Esophagus squamous epithelium (tissue), 5 donors: ENCODE data around the gene UVRAG. TPM values are rescaled to one million over a fixed set of nuclear protein-coding genes. Genes with fewer than 3 reads are reported as not detected.

Experiments
- DNase-seq: peaks from one replicate; lab custom pipeline; 2025; lab: John Stamatoyannopoulos, UW
- H3K27ac ChIP-seq, 4 donors: fragments of 200-600 bp; sonication (generic); one replicate each; pipeline ENCODE4 v1.5.1; 2016 to 2019; ENCODE audit warnings: mild to moderate bottlenecking in 1 of 4
- H3K27me3 ChIP-seq, 4 donors: fragments of 200-600 bp; sonication (generic); 1 replicate in 3 of 4; 2 replicates in 1 of 4; pipeline versions ENCODE4 v1.5.1 to v1.6.0; 2017 to 2021; ENCODE audit warnings: antibody characterized with exemption in 1 of 4
- H3K36me3 ChIP-seq, 3 donors: fragments of 200-600 bp; sonication (generic); one replicate each; pipeline ENCODE4 v1.5.1; 2016 to 2019
- H3K4me1 ChIP-seq, 3 donors: fragments of 200-600 bp; sonication (generic); one replicate each; pipeline ENCODE4 v1.5.1; 2017 to 2019
- H3K4me3 ChIP-seq, 4 donors: fragments of 200-600 bp; sonication (generic); 1 replicate in 3 of 4; 2 replicates in 1 of 4; pipeline ENCODE4 v1.5.1; 2016 to 2019; ENCODE audit warnings: mild to moderate bottlenecking in 2 of 4, moderate library complexity in 1 of 4
- H3K9me3 ChIP-seq, 3 donors: fragments of 200-600 bp; sonication (generic); one replicate each; pipeline ENCODE4 v1.5.1; 2016 to 2019
- POLR2A ChIP-seq, 4 donors: fragments of 450-650 bp; IDR thresholded peaks; one replicate each; pipeline ENCODE4 v1.6.1; 2017; ENCODE audit warnings: antibody characterized with exemption in 4 of 4, mild to moderate bottlenecking in 4 of 4, moderate library complexity in 3 of 4
- WGBS, 2 donors: methylation state at CpG; one replicate each; pipeline ENCODE4 v1.1.5; 2018; 5-methylcytosine and 5-hydroxymethylcytosine counted together
- intact Hi-C: fragments of 100-400 bp; cut with DNase I; formaldehyde crosslinking; loops from one replicate; pipeline ENCODE4 v1.15.0; 2022
- total RNA-seq, 4 donors: library from RNA; depleted of rRNA; stranded (reverse); fragments of >200 nt; gene quantifications; one replicate each; pipeline ENCODE4 v1.1.0, GENCODE V29; 2016
- TF ChIP-seq, protein P1 (sequence below), 6 experiments: fragments of 450-650 bp in 4 of 6; fragments of 200-600 bp in 2 of 6; sonication (generic) in 2 of 6; IDR thresholded peaks; one replicate each; pipeline ENCODE4 v1.5.1; 2016 to 2019; ENCODE audit warnings: antibody characterized with exemption in 6 of 6, mild to moderate bottlenecking in 4 of 6, moderate library complexity in 4 of 6
- donor health status: DM: yes; HTN: yes; CAD: no.

UVRAG gene
- total RNA-seq, 4 donors from 2014 or later = 3.5 to 15.4 (median 8.5) TPM

DNA sequence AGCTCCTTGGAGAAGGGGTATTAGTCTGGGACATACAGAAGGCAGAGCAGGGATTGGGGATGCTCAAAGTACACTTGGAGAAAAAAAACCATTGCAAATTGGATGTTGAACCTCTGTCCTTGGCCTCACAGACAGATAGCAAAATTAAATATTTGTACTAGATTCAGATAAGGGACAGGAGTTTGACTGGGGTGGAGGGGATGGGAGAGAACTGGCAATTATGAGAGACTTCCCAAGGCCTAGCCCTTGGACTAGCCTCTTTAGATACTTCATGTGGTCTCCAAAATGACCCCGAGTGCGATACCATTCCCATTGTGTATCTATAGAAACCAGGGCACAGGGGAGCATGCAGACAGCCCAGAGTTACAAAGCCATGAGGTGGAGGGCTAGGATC lies 30.9 kb upstream of the UVRAG start:
- Histone ChIP-seq H3K4me3 (no peak overlapping the region), H3K36me3 (no peaks in the 10 kb centered on the region), H3K27me3 (no peaks in the 10 kb centered on the region), H3K9me3 (no peaks in the 10 kb centered on the region), H3K4me1 (no peaks in the 10 kb centered on the region), H3K27ac (no peak overlapping the region)
- WGBS, 2 donors = 79 to 83% methylated on average over 2 of the region's 2 CpGs
- no peak for DNase-seq
- intact Hi-C loops = no loop called here
- no peak for TF ChIP-seq POLR2A (IDR thresholded peaks at IDR 0.05)
- TF ChIP-seq, protein P1, sequence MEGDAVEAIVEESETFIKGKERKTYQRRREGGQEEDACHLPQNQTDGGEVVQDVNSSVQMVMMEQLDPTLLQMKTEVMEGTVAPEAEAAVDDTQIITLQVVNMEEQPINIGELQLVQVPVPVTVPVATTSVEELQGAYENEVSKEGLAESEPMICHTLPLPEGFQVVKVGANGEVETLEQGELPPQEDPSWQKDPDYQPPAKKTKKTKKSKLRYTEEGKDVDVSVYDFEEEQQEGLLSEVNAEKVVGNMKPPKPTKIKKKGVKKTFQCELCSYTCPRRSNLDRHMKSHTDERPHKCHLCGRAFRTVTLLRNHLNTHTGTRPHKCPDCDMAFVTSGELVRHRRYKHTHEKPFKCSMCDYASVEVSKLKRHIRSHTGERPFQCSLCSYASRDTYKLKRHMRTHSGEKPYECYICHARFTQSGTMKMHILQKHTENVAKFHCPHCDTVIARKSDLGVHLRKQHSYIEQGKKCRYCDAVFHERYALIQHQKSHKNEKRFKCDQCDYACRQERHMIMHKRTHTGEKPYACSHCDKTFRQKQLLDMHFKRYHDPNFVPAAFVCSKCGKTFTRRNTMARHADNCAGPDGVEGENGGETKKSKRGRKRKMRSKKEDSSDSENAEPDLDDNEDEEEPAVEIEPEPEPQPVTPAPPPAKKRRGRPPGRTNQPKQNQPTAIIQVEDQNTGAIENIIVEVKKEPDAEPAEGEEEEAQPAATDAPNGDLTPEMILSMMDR (IDR thresholded peaks at IDR 0.05) = no peak

GRCh38 chr11:75784506-75784905 lies 30.5 kb upstream of the UVRAG start:
- Histone ChIP-seq H3K27me3 (no peaks in the 10 kb centered on the region), H3K4me3 (no peak overlapping the region), H3K4me1 (no peaks in the 10 kb centered on the region), H3K36me3 (no peaks in the 10 kb centered on the region), H3K27ac (no peak overlapping the region), H3K9me3 (no peaks in the 10 kb centered on the region)
- 100% methylated on average over 1 of the region's 1 CpG for WGBS, 2 donors
- no peak for DNase-seq
- no peak for TF ChIP-seq POLR2A (IDR thresholded peaks at IDR 0.05)
- TF ChIP-seq, protein P1 (IDR thresholded peaks at IDR 0.05) = no peak
- intact Hi-C loops = no loop called here

- H3K27me3 ChIP-seq = no peaks in the 10 kb centered on the region
- WGBS, 2 donors = 66% methylated on average over 4 of the region's 4 CpGs; no CpG with 5 or more reads in 1 of the 2 donors
- H3K4me1 ChIP-seq = no peaks in the 10 kb centered on the region
- H3K9me3 ChIP-seq = no peaks in the 10 kb centered on the region
- H3K36me3 ChIP-seq = no peaks in the 10 kb centered on the region
- no peak overlapping the region for H3K27ac ChIP-seq
- intact Hi-C loops = no loop called here
- DNase-seq = no peak
- TF ChIP-seq POLR2A (IDR thresholded peaks at IDR 0.05) = no peak
- TF ChIP-seq, protein P1 (IDR thresholded peaks at IDR 0.05) = no peak
- H3K4me3 ChIP-seq = no peak overlapping the region
These were observed 29.8 kb upstream of the UVRAG start for GRCh38 chr11:75785187-75785586.

DNA sequence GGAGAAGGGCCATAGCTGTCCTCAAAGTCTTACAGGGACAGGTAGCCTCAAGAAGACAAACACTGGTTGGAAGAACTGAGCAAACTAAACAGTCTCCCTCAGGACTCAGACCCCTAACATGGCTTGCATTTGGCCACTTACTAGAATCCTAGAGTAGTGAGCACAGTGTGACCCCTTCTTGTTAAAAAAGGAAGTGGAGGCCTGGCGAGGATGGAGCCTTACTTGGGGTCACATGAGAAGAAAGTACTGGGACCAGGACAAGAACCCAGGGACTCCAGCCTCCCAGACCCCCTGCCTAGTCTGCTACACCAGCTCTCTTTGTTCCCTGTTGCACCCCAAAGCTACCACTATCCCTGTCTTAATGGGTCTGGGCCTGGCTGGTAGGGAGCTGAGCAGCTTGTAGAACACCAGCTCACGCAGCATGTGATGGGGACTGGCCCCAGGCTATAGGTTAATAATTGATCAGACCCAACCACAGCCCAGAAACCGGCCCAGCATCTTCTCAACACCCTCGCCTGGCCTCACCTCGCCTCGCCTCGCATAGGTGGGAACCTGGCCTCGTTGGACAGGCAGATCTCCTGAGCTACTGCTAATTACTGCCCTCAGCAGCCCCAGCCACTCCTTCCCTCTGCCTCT lies 28.8 kb upstream of the UVRAG start:
- Histone ChIP-seq H3K36me3 (no peaks in the 10 kb centered on the region), H3K4me3 (no peak overlapping the region), H3K27ac (no peak overlapping the region), H3K27me3 (no peaks in the 10 kb centered on the region), H3K4me1 (peaks cover 0 to 5% (median 0%) of the 10 kb centered on the region in 3 donors), H3K9me3 (no peaks in the 10 kb centered on the region)
- intact Hi-C loops = no loop called here
- 82 to 89% methylated on average over 7 to 8 of the region's 8 CpGs for WGBS, 2 donors
- DNase-seq = no peak
- TF ChIP-seq, protein P1 (IDR thresholded peaks at IDR 0.05) = no peak
- TF ChIP-seq POLR2A (IDR thresholded peaks at IDR 0.05) = no peak

GRCh38 chr11:75789521-75789920 lies 25.5 kb upstream of the UVRAG start:
- DNase-seq = no peak
- Histone ChIP-seq H3K9me3 (no peaks in the 10 kb centered on the region), H3K27ac (no peak overlapping the region), H3K4me3 (no peak overlapping the region), H3K36me3 (no peaks in the 10 kb centered on the region), H3K4me1 (peaks cover 0 to 5% (median 0%) of the 10 kb centered on the region in 3 donors), H3K27me3 (no peaks in the 10 kb centered on the region)
- intact Hi-C loops = no loop called here
- WGBS, 2 donors = 90 to 96% methylated on average over 2 to 3 of the region's 3 CpGs
- TF ChIP-seq, protein P1 (IDR thresholded peaks at IDR 0.05) = no peak
- TF ChIP-seq POLR2A (IDR thresholded peaks at IDR 0.05) = no peak
